GM21381 (cell line): ENCODE results near the gene STEAP1.
"Not testable (repeated sequence)": the region's sequence is repeated elsewhere in the genome, so short reads cannot be mapped to it uniquely, and the experiment has no call there.

Source experiments
- ATAC-seq: cut with Tn5 transposase; IDR thresholded peaks from one replicate; pipeline ENCODE4 v1.9.1; 2021; ENCODE audit warnings: mild to moderate bottlenecking, moderate library complexity; ENCODE audit not compliant: unreplicated experiment

The STEAP1 gene

DNA sequence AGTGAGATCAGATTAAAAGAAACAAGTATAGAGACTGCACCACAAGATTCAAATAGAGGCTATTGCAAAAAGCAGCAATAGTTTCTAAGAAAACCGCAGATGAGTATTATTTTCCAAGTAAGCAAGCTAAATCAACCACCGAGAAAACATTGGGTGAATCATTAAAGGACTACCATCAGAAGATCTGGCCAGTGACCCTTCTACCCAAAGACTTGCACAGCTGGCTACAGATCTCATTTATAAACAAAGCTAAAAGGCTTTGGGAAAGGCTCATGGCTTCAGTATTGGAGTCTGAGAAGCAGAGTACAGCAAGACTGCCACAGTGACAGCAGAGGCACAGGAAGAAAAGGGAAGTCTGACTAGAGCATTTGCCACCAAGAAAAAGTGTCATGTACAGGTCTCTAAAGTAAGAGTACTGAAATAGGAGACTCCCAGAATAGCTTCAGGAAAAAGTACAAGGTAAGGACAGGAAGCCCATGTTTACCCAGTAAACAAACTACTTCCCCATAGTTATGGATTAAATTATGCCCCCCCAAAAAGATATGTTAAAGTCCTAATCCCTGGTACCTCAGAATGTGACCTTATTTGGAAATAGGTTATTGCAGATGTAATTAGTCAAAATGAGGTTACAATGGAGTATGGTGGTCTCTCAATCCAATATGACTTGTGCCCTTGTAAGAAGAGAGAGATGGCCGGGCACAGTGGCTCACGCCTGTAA is 19.0 kb downstream of the STEAP1 start:
- ATAC-seq = peak; percentile 97

- ATAC-seq = no peak
Observed at GRCh38 chr7:90175667-90176066, 21.4 kb downstream of the STEAP1 start.

DNA sequence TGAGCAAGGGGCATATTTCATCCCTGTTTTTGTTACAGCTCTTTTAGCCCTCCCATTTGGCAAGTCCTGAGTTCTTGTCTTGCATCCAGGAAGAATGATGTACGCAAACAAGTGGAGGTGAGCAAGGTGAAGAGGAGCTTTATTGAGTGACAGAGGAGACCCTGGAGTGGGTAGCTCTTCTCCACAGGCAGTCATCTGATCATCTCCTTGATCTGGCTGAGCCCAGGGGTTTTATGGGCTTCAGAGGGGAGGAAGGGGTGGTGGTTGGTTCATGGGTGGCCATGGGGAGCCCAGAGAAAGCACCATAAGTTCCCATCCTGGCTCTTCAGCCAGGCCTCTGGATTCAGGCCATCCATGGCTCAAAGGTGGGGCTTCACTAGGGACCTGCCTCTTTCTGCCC is 21.9 kb downstream of the STEAP1 start:
- ATAC-seq = no peak

GRCh38 chr7:90178166-90178565 is 23.9 kb downstream of the STEAP1 start:
- no peak for ATAC-seq

DNA sequence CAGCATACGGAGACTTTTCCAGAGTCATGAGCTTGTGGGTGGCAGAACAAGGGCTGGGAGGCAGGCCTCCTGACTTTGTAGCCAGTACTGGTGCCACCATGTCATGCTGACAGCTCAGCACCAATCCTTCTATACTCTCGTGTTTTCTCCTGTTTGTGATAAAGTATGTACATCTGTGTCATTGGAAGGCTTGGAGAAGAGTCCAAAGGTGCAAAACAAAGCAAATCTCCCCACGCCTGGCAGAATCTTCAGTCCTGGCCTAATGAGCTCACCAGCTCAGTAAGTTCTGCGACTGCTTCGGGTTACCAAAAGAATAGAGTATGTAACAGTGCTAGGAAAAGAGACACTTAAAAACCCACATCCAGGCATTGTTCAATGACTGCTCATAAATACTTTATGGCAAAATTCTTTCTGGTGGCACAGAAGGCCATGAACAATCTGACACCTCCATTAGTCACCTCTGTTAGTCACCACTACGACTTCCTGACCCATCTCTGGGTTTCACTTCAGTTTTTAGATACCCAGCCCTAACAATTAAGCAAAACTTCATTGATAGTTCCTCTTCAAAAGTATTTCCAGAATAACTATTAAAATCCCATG is 24.5 kb downstream of the STEAP1 start:
- ATAC-seq = peak; percentile 99

DNA sequence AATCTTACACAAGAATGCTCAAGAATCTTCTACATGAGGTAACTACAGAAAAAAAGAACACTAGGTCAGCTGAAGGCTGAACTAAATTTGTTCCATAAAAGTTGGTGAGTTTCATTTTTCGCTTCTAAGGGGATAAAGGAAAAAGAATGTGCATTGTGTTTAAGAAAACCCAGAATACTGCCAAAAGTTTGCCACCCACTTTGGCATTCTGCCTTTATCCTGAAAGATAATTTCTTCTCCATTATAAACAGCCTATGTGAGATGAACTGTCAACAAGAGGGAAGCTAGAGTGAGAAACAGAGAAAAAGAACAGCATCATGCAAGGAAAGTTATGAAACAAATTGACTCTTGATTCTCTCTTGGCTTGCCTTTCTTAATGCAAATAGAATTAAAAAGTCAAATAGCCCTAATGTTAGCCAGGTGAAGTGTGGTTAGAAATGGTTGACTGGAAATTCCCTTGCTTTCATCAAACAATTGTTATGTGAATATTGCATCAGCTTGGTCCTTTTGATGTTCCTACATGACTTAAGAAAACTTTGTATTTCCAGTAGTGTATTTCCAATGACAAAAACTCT is 25.8 kb downstream of the STEAP1 start:
- ATAC-seq = peak; percentile 36

DNA sequence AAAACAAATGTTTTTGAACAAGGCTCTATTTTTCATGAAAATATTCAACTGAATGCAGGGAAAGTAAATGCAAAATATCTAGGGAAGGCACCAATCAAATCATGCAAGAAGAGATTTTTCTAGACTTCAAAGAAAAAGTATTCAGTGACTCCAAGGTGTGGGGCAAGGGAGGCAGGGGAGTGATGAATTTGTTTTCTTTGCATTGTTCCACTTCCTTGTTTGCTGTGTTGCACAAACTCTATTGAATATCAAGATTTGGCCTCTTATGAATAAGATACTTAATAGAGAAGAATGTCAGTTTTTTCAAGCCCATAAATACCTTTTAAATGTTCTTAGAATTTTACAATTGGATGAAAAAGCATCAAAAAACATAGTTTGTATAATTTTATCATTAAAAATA is 26.4 kb downstream of the STEAP1 start:
- no peak for ATAC-seq

DNA sequence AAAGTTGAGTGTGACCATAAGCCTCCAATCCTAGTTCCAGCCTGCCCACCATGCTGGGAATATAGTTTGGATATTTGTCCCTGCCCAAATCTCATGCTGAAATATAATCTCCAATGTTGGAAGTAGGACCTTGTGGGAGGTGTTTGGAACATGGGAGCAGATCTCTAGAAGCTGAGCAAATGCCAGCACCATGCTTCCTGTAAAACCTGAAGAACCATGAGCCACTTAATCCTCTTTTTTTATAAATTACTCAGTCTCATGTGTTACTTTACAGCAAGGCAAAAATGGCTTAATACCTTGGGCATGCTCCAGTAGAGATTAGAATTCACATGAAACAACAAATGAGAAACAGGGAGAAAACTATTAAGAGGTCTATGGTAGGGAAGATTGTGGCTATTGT is 27.2 kb downstream of the STEAP1 start:
- ATAC-seq = no peak

- not testable (repeated sequence) for ATAC-seq
Observed at GRCh38 chr7:90186290-90186689, 32.0 kb downstream of the STEAP1 start.

DNA sequence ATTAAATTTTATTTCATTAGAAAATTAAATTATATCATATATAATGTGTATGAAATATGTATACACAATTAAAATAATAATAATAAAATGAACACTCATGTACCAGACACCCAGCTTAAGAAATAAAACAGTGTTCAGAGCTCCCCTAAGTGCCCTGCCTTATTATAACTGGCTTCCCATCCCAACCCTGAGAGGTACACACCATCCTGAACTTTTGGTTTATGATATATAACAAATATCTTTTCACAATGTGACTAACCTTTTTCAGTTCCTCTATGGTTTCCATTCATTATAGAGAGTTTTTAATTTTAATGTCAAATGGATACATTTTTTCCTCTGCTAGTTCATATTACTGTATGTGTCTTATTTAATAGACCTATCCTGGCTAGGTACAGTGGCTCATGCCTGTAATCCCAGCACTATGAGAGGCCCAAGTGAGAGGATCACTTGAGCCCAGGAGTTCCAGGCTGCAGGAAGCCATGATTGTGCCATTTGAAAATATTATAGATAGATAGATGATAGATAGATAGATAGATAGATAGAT is 33.3 kb downstream of the STEAP1 start:
- ATAC-seq = no peak

GRCh38 chr7:90188281-90188680 is 34.0 kb downstream of the STEAP1 start:
- peak; percentile 94 for ATAC-seq

DNA sequence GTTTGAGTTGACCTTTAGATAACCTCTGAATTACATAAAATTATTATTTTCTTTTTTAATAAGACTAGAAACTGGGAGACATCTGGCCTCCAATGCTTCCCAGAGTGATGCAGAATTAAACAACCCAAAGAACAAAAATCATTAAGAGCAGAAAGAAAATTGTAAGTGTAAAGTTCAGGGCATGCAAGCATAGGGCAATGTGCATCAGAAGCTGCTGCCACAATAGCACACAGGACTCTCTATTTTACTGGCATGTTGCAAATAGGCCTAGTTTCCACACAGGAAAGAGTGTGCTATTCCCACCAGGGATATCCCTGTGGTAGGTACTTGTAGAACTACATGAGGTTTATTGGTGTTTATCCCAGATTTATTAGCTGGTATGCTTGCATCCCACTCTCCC is 36.7 kb downstream of the STEAP1 start:
- ATAC-seq = no peak

DNA sequence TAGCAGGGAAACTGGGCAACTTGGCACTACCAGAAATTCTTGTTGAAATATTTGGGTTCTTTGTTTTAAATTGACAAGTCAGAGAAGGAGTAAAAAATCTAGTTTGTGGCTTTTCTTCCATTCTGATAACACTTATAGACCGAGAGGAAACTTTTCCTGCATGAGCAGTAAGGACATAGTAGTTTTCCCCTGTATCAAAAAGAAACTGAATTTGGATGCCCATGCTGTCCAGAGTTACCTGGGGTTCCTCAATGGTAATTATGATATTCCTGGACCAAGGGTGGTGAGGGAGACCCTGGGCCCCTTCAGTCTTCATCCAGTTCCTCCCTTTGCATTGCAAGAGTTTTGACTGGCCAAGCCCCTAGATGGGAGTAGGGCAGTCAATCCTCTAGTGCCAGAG is 37.4 kb downstream of the STEAP1 start:
- no peak for ATAC-seq

- ATAC-seq = no peak
Observed at GRCh38 chr7:90192876-90193750, 38.8 kb downstream of the STEAP1 start.

DNA sequence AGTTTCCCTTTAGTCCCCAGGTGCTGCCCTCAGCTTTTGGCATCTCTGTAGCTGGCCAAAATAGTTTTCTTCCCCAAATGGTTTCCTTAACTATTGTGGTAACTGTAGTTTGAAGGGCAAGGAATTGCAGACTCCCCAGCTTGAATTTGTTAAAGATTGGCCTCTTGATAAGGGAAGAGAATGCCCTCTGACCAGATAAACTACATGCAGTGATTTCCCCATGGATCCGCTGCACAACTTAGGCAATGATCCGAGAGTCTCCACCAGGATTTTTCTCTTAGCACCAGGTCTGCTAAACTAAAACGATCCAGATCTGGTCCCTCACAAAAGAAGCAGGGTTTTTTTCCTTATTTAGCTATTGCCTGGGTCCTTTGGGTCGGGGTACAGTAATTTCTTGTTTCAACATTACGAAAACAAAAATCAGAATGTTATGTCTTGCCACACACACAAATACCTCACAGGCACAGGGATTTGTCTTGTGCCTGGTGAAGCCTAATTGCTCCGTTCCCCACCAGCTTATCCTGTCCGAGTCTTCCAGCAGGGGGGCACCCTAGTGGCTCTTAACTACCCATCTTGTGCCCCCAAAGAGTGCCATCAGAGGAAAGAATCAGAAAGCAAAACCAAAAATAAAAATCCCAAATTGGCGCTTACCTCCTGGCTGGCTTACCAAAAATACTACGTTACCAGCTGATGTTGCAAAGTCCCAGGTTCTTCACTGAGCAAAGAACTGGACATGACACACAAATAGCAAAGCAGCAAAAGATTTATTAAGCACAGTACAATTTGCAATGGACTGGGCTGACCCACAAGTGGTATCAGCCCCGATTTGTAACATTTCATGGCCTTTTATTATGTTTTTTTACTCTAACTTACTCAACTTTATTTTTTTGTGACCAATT is 40.9 kb downstream of the STEAP1 start:
- ATAC-seq = no peak

DNA sequence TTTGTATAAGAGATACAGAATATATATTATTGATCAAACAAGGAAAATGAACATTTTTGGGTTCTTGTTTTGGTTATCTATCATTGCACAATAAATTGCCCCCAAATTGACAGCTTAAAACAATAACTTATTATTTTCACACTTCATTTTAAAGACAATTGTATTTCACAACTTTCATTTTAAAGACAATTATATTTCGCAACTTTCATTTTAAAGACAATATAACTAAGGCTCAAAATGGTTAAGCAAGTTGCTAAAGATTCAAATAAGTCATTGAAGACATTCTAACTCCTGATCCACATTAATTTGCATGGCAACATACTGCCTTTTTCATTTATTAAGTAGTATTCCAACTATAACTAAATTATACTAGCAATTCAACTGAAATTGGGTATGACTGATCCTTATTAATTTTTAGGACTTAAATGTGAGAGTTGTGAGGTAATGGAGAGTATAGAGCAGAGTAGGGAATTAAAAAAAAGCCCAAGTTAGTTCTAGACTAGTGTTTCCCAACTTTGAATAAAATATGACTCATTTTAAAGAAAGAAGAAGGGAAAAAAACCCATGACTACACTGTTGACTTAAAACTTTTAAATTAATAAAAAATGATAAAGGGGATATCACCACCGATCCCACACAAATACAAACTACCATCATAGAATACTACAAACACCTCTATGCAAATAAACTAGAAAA is 47.4 kb downstream of the STEAP1 start:
- no peak for ATAC-seq

DNA sequence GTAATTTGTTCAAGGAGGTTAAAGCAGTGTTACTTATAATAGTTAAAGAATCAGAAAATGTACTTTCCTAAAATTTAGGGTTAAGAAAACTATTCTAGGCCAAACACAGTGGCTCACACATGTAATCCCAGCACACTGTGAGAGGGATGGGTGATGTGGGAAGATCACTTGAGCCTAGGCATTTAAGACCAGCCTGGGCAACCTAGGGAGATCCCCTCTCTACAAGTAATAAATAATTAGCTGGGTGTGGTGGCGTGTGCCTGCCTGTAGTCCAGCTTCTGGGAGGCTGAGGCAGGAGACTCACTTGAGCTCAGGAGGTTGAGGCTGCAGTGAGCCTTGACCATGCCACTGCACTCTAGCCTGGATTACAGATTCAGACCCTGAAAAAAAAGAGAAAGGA is 53.7 kb downstream of the STEAP1 start:
- ATAC-seq = no peak

GRCh38 chr7:90209776-90210175 is 55.5 kb downstream of the STEAP1 start:
- no peak for ATAC-seq

- ATAC-seq = no peak
Observed at GRCh38 chr7:90210475-90210874, 56.2 kb downstream of the STEAP1 start.

DNA sequence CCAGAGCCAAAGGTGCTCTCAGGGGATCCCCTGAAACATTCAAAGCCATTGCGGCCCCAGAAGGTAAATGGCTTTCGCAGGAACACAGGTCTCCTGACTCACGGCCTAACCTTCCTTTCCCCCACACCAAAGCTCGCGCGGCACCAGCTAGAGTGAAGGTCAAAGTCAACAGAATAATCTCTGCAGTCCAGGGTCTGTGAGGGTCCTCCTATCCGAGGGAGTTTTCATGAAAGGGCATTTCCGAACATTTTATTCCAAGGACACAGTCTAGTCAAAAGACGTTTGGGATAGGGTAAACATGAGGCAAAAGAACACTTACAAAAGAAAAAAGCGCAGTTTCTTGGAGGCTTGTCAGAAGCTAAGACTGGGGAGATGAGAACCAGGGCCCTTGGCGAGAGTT is 56.7 kb downstream of the STEAP1 start:
- ATAC-seq = peak; percentile 10
